A549 (cell line): Measurements from ENCODE around the gene CD53. TPM values are rescaled to one million over a fixed set of nuclear protein-coding genes. Genes with fewer than 3 reads are reported as not detected.

Experiments
- ATAC-seq, 2 experiments: fragments of 200-7000 bp in 1 of 2; fragments of >200 bp in 1 of 2; cut with Nextera tagmentation in 1 of 2; cut with Tn5 transposase in 1 of 2; 3 replicates each; pipeline versions ENCODE4 v1.8.0 to v1.9.1; 2018 to 2020; ENCODE audit warnings: mild to moderate bottlenecking in 1 of 2, moderate library complexity in 1 of 2
- CTCF ChIA-PET: fragments of 300-600 bp; sonication (Branson Sonifier 250); formaldehyde crosslinking; extraction: SDS; loops from one replicate; lab custom pipeline; 2021; ENCODE audit warnings: antibody characterized with exemption, inconsistent platforms; lab: Yijun Ruan, JAX
- POLR2A ChIA-PET: fragments of 350-600 bp; formaldehyde crosslinking; extraction: SDS; loops from one replicate; lab custom pipeline; 2021; ENCODE audit warnings: antibody characterized with exemption, inconsistent platforms; lab: Yijun Ruan, JAX
- DNase-seq, 2 experiments: peaks; one replicate each; pipeline versions ENCODE4 v3.0.0 to v3.0.0-alpha.2; 2011 to 2016; ENCODE audit warnings: low read depth in 1 of 2, low spot score in 1 of 2
- FAIRE-seq: peaks from 2 replicates; lab custom pipeline; 2011; peaks lifted over from hg19 to GRCh38; lab: Jason Lieb, UNC
- H3K27ac ChIP-seq, 2 experiments: fragments of >200 bp; sonication (Bioruptor Twin); formaldehyde crosslinking; 3 replicates each; pipeline ENCODE4 v1.5.1; 2016 to 2017
- H3K4me1 ChIP-seq: fragments of >200 bp; sonication (Bioruptor Twin); formaldehyde crosslinking; 3 replicates; pipeline ENCODE4 v1.6.1; 2016
- H3K4me2 ChIP-seq: fragments of >200 bp; sonication (Bioruptor Twin); formaldehyde crosslinking; 3 replicates; pipeline ENCODE4 v1.6.1; 2016
- H3K4me3 ChIP-seq: fragments of >200 bp; sonication (Bioruptor Twin); formaldehyde crosslinking; 3 replicates; pipeline ENCODE4 v1.5.1; 2016
- H3K9me3 ChIP-seq: fragments of >200 bp; sonication (Bioruptor Twin); formaldehyde crosslinking; 3 replicates; pipeline ENCODE4 v1.6.1; 2016
- BCL3 ChIP-seq: fragments of >200 bp; sonication (Bioruptor Twin); formaldehyde crosslinking; IDR thresholded peaks from 3 replicates; pipeline ENCODE4 v1.6.1; 2016
- BHLHE40 ChIP-seq: IDR thresholded peaks from 2 replicates; pipeline ENCODE4 v1.6.1; 2012; ENCODE audit warnings: low read depth, low read length, inconsistent platforms
- CHD2 ChIP-seq: fragments of 150-350 bp; IDR thresholded peaks from 2 replicates; pipeline ENCODE4 v1.6.1; 2014; ENCODE audit warnings: low read length; ENCODE audit not compliant: partially characterized antibody
- CTCF ChIP-seq: fragments of >200 bp; sonication (Bioruptor Twin); formaldehyde crosslinking; IDR thresholded peaks from 3 replicates; pipeline ENCODE4 v1.5.1; 2016
- ELK1 ChIP-seq: fragments of 150-350 bp; IDR thresholded peaks from 2 replicates; pipeline ENCODE4 v1.6.1; 2014; ENCODE audit warnings: low read depth, mild to moderate bottlenecking, low read length
- EP300 ChIP-seq, 2 experiments: fragments of >200 bp; sonication (Bioruptor Twin); formaldehyde crosslinking; IDR thresholded peaks; 2 replicates in 1 of 2; 3 replicates in 1 of 2; pipeline ENCODE4 v1.6.1; 2016 to 2017
- FOSL2 ChIP-seq, 2 experiments: fragments of 450-650 bp in 1 of 2; fragments of >200 bp in 1 of 2; sonication (Bioruptor Twin) in 1 of 2; formaldehyde crosslinking; IDR thresholded peaks; 2 replicates each; pipeline versions ENCODE4 v1.5.0 to v1.6.1; 2016 to 2020; ENCODE audit warnings: mild to moderate bottlenecking in 1 of 2, moderate library complexity in 1 of 2
- FOXS1 ChIP-seq: fragments of 250-450 bp; sonication (Bioruptor Pico); IDR thresholded peaks from 2 replicates; pipeline ENCODE4 v1.5.0; 2020; ENCODE audit warnings: mild to moderate bottlenecking, moderate library complexity
- GATA3 ChIP-seq: IDR thresholded peaks from 2 replicates; pipeline ENCODE4 v1.6.1; 2012; ENCODE audit warnings: borderline replicate concordance
- HDAC2 ChIP-seq: fragments of 200-600 bp; sonication (generic); IDR thresholded peaks from 2 replicates; pipeline ENCODE4 v1.6.1; 2016
- HES2 ChIP-seq: fragments of >200 bp; sonication (Bioruptor Twin); formaldehyde crosslinking; IDR thresholded peaks from 2 replicates; pipeline ENCODE4 v1.6.1; 2016
- HEYL ChIP-seq: fragments of 250-450 bp; sonication (Bioruptor Pico); IDR thresholded peaks from 2 replicates; pipeline ENCODE4 v1.8.0; 2021; ENCODE audit warnings: mild to moderate bottlenecking, moderate library complexity
- HOXA7 ChIP-seq: fragments of 250-450 bp; sonication (Bioruptor Pico); IDR thresholded peaks from 2 replicates; pipeline ENCODE4 v1.5.0; 2020; ENCODE audit warnings: mild to moderate bottlenecking, moderate library complexity
- KDM1A ChIP-seq: fragments of 200-600 bp; sonication (generic); IDR thresholded peaks from 2 replicates; pipeline ENCODE4 v1.6.1; 2016; ENCODE audit warnings: low read depth, mild to moderate bottlenecking
- MAFK ChIP-seq: fragments of 450-650 bp; IDR thresholded peaks from 2 replicates; pipeline ENCODE4 v1.6.1; 2014; ENCODE audit not compliant: partially characterized antibody
- MAZ ChIP-seq: fragments of 150-350 bp; IDR thresholded peaks from 2 replicates; pipeline ENCODE4 v1.6.1; 2014; ENCODE audit warnings: antibody characterized with exemption, low read depth, low read length, borderline replicate concordance
- MYC ChIP-seq: IDR thresholded peaks from 2 replicates; pipeline ENCODE4 v1.6.1; 2012; ENCODE audit warnings: mild to moderate bottlenecking, inconsistent platforms, low read length, improper control_type of control experiment, borderline replicate concordance
- PBX3 ChIP-seq: IDR thresholded peaks from 2 replicates; pipeline ENCODE4 v1.6.1; 2012
- POLR2A ChIP-seq: IDR thresholded peaks from 2 replicates; pipeline ENCODE4 v1.6.1; 2012; ENCODE audit warnings: mild to moderate bottlenecking, low read length
- POLR2AphosphoS2 ChIP-seq: conservative IDR thresholded peaks from 2 replicates; pipeline ENCODE4 v1.6.1; 2012; ENCODE audit warnings: low read length, improper control_type of control experiment, inconsistent platforms
- RARB ChIP-seq: fragments of 250-450 bp; sonication (Bioruptor Pico); IDR thresholded peaks from 2 replicates; pipeline ENCODE4 v1.8.0; 2021; ENCODE audit warnings: mild to moderate bottlenecking, moderate library complexity
- RCOR1 ChIP-seq: fragments of 150-350 bp; IDR thresholded peaks from 2 replicates; pipeline ENCODE4 v1.6.1; 2014; ENCODE audit warnings: antibody characterized with exemption, low read length, low read depth
- REST ChIP-seq: fragments of 200-600 bp; sonication (generic); IDR thresholded peaks from 2 replicates; pipeline ENCODE4 v1.6.1; 2016; ENCODE audit warnings: antibody characterized with exemption, mild to moderate bottlenecking, moderate library complexity
- RNF2 ChIP-seq: fragments of 200-600 bp; sonication (generic); IDR thresholded peaks from 2 replicates; pipeline ENCODE4 v1.6.1; 2016; ENCODE audit warnings: low read depth, mild to moderate bottlenecking, antibody characterized with exemption, moderate library complexity, borderline replicate concordance
- SREBF2 ChIP-seq: fragments of 450-650 bp; IDR thresholded peaks from 2 replicates; pipeline ENCODE4 v1.6.1; 2014; ENCODE audit warnings: mild to moderate bottlenecking, moderate library complexity
- TFCP2L1 ChIP-seq: fragments of 250-450 bp; sonication (Bioruptor Pico); IDR thresholded peaks from 2 replicates; pipeline ENCODE4 v1.5.0; 2021; ENCODE audit warnings: mild to moderate bottlenecking
- USF2 ChIP-seq: fragments of 450-650 bp; IDR thresholded peaks from 2 replicates; pipeline ENCODE4 v1.6.1; 2014; ENCODE audit warnings: antibody characterized with exemption
- ZFP36 ChIP-seq: fragments of 450-650 bp; IDR thresholded peaks from 2 replicates; pipeline ENCODE4 v1.6.1; 2014; ENCODE audit warnings: borderline replicate concordance; ENCODE audit not compliant: partially characterized antibody
- ZNF302 ChIP-seq: fragments of 250-450 bp; sonication (Bioruptor Pico); IDR thresholded peaks from 2 replicates; pipeline ENCODE4 v1.9.0; 2021; ENCODE audit warnings: inconsistent platforms, mild to moderate bottlenecking, moderate library complexity
- WGBS: methylation state at CpG from one replicate; pipeline ENCODE4 v1.1.6; 2017; ENCODE audit errors: missing lambda C conversion rate; 5-methylcytosine and 5-hydroxymethylcytosine counted together
- polyA plus RNA-seq, 4 experiments: library from polyadenylated mRNA; depleted of rRNA in 3 of 4; stranded (reverse); fragments of >200 nt; fragmentation: RNase III in 1 of 4; extraction: RNeasy Plus Mini Kit Qiagen cat#74134 plus additional on column Dnase treatment in 1 of 4; gene quantifications; 2 replicates in 3 of 4; 3 replicates in 1 of 4; pipeline ENCODE4 v1.2.3, GENCODE V29; 2011 to 2017

Gene CD53
- polyA plus RNA-seq, 2 of the 4 experiments (the other 2 are of a cell fraction) = not detected

GRCh38 chr1:110899458-110899843, 26.5 kb downstream of the CD53 start:
- DNase-seq (no peak), FAIRE-seq (no peak), ATAC-seq (no peak)
- CTCF ChIA-PET = no interaction called here
- POLR2A ChIA-PET = no interaction called here
- Histone ChIP-seq H3K4me1 (no peaks in the 10 kb centered on the region), H3K4me2 (no peak overlapping the region), H3K4me3 (no peak overlapping the region), H3K9me3 (no peaks in the 10 kb centered on the region), H3K27ac (no peak overlapping the region)
- TF ChIP-seq BHLHE40 (no peak), FOSL2 (IDR thresholded peaks at IDR 0.05) (no peak), FOSL2 (CRISPR knock-in tag; IDR thresholded peaks at IDR 0.05) (no peak), HES2 (no peak), RNF2 (no peak), TFCP2L1 (CRISPR knock-in tag) (no peak), POLR2A (no peak), MYC (no peak), BCL3 (no peak), KDM1A (no peak), RCOR1 (no peak), REST (no peak), HEYL (CRISPR knock-in tag) (no peak), FOXS1 (no peak), GATA3 (no peak), SREBF2 (no peak), PBX3 (no peak), ZNF302 (CRISPR knock-in tag) (no peak), HDAC2 (no peak), HOXA7 (CRISPR knock-in tag) (no peak)
- WGBS = 29% methylated on average over 1 of the region's 1 CpG

GRCh38 chr1:110902820-110903463, 30.0 kb downstream of the CD53 start:
- H3K4me2 ChIP-seq = no peak overlapping the region
- no peak for ATAC-seq
- H3K9me3 ChIP-seq = no peaks in the 10 kb centered on the region
- no peak overlapping the region for H3K27ac ChIP-seq
- ChIA-PET CTCF (no interaction called here), POLR2A (no interaction called here)
- FAIRE-seq = no peak
- no peaks in the 10 kb centered on the region for H3K4me1 ChIP-seq
- DNase-seq = no peak
- H3K4me3 ChIP-seq = no peak overlapping the region
- WGBS = 68% methylated on average over 6 of the region's 6 CpGs
- TF ChIP-seq RARB (CRISPR knock-in tag) = no peak
- TF ChIP-seq MAZ = no peak
- no peak for TF ChIP-seq MAFK
- no peak for TF ChIP-seq ZFP36
- TF ChIP-seq USF2 = no peak
- no peak for TF ChIP-seq FOXS1
- TF ChIP-seq TFCP2L1 (CRISPR knock-in tag) = no peak
- TF ChIP-seq CTCF = no peak
- TF ChIP-seq POLR2AphosphoS2 = no peak
- TF ChIP-seq GATA3 = no peak
- TF ChIP-seq CHD2 = no peak
- TF ChIP-seq ELK1 = no peak
- TF ChIP-seq EP300 (IDR thresholded peaks at IDR 0.05) = no peak
